GM10266 (cell line): ENCODE data around the gene IFNLR1.

Experiments
- DNase-seq: peaks from one replicate; pipeline ENCODE4 v3.0.0; 2012; ENCODE audit errors: extremely low spot score
- CTCF ChIP-seq: IDR thresholded peaks from 2 replicates; pipeline ENCODE4 v1.5.1; 2012; ENCODE audit warnings: mild to moderate bottlenecking, low read depth; ENCODE audit not compliant: control insufficient read depth, insufficient read depth; ENCODE audit errors: missing control alignments

IFNLR1 gene

GRCh38 chr1:24109686-24110475 is 77.2 kb downstream of the IFNLR1 start:
- no peak for DNase-seq
- no peak for TF ChIP-seq CTCF

- no peak for DNase-seq
- TF ChIP-seq CTCF = no peak
Observed at GRCh38 chr1:24109166-24109483, 78.0 kb downstream of the IFNLR1 start.

- DNase-seq = no peak
- no peak for TF ChIP-seq CTCF
Observed at GRCh38 chr1:24108334-24109165, 78.5 kb downstream of the IFNLR1 start.

- DNase-seq = no peak
- TF ChIP-seq CTCF = no peak
Observed at GRCh38 chr1:24107462-24108138, 79.5 kb downstream of the IFNLR1 start.

GRCh38 chr1:24105368-24106160 is 81.5 kb downstream of the IFNLR1 start:
- TF ChIP-seq CTCF = no peak
- no peak for DNase-seq

GRCh38 chr1:24104854-24105253 is 82.2 kb downstream of the IFNLR1 start:
- no peak for TF ChIP-seq CTCF
- no peak for DNase-seq
